MV-4-11 (cell line): Measurements from ENCODE around the gene MUC5AC.

ENCODE experiments used
- DNase-seq: peaks from one replicate; lab custom pipeline; 2025; lab: John Stamatoyannopoulos, UW

Gene MUC5AC

GRCh38 chr11:1121813-1122663 lies 35.7 kb upstream of the MUC5AC start:
- DNase-seq: no peak

GRCh38 chr11:1122664-1123002 lies 35.1 kb upstream of the MUC5AC start:
- DNase-seq: no peak

- DNase-seq: no peak
Observed at GRCh38 chr11:1123970-1124369, 33.8 kb upstream of the MUC5AC start.

- no peak for DNase-seq
Observed at GRCh38 chr11:1125803-1126202, 31.9 kb upstream of the MUC5AC start.

GRCh38 chr11:1126491-1126926 lies 31.2 kb upstream of the MUC5AC start:
- DNase-seq: no peak

GRCh38 chr11:1126935-1127663 lies 30.7 kb upstream of the MUC5AC start:
- no peak for DNase-seq

- DNase-seq: no peak
Observed at GRCh38 chr11:1127664-1128162, 30.0 kb upstream of the MUC5AC start.

GRCh38 chr11:1128311-1129142 lies 29.2 kb upstream of the MUC5AC start:
- no peak for DNase-seq

- DNase-seq: no peak
Observed at GRCh38 chr11:1129143-1129610, 28.6 kb upstream of the MUC5AC start.

GRCh38 chr11:1129611-1130160 lies 28.1 kb upstream of the MUC5AC start:
- DNase-seq: no peak

GRCh38 chr11:1130276-1131032 lies 27.3 kb upstream of the MUC5AC start:
- DNase-seq: no peak

GRCh38 chr11:1131033-1131911 lies 26.5 kb upstream of the MUC5AC start:
- no peak for DNase-seq

GRCh38 chr11:1134848-1135445 lies 22.8 kb upstream of the MUC5AC start:
- DNase-seq: no peak

GRCh38 chr11:1138097-1138496 lies 19.7 kb upstream of the MUC5AC start:
- DNase-seq: peak; percentile 55

- DNase-seq: no peak
Observed at GRCh38 chr11:1139441-1140083, 18.2 kb upstream of the MUC5AC start.

- DNase-seq: no peak
Observed at GRCh38 chr11:1140642-1141490, 16.9 kb upstream of the MUC5AC start.

GRCh38 chr11:1146365-1146764 lies 11.4 kb upstream of the MUC5AC start:
- DNase-seq: no peak

GRCh38 chr11:1147792-1148191 lies 10.0 kb upstream of the MUC5AC start:
- DNase-seq: no peak
